GM13976 (cell line): Measurements from ENCODE around the gene B3GALT2.

Source experiments
- DNase-seq: peaks from one replicate; pipeline ENCODE4 v3.0.0; 2012; ENCODE audit warnings: low spot score
- CTCF ChIP-seq: IDR thresholded peaks from 2 replicates; pipeline ENCODE4 v1.5.1; 2012; ENCODE audit warnings: borderline replicate concordance, mild to moderate bottlenecking; ENCODE audit not compliant: insufficient read depth; ENCODE audit errors: extremely low read depth, missing control alignments, control extremely low read depth
- in situ Hi-C: fragments of 300-500 bp; cut with MboI; formaldehyde crosslinking; loops from one replicate; pipeline ENCODE4 v1.12.0; 2022; ENCODE audit warnings: low sequenced_read_pairs, mixed read lengths, inconsistent platforms; ENCODE audit not compliant: unreplicated experiment

B3GALT2 gene

DNA sequence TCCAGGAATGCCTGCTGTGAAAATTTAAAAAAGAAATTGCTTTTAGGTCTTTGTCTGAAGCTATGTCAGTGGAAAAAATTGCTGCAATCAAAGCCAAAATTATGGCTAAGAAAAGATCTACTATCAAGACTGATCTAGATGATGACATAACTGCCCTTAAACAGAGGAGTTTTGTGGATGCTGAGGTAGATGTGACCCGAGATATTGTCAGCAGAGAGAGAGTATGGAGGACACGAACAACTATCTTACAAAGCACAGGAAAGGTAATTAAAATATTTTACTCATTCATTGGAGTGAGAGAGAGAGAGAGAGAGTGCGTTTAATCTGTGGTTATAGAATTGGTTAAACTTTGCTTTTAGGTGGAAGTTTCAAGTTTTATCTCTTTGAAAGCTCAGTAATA lies 44.6 kb downstream of the B3GALT2 start:
- no peak for DNase-seq
- in situ Hi-C loops, result no loop called here
- TF ChIP-seq CTCF, result no peak

- in situ Hi-C loops, result no loop called here
- no peak for TF ChIP-seq CTCF
- DNase-seq, result no peak
Observed at GRCh38 chr1:193140254-193140653, 46.2 kb downstream of the B3GALT2 start.

DNA sequence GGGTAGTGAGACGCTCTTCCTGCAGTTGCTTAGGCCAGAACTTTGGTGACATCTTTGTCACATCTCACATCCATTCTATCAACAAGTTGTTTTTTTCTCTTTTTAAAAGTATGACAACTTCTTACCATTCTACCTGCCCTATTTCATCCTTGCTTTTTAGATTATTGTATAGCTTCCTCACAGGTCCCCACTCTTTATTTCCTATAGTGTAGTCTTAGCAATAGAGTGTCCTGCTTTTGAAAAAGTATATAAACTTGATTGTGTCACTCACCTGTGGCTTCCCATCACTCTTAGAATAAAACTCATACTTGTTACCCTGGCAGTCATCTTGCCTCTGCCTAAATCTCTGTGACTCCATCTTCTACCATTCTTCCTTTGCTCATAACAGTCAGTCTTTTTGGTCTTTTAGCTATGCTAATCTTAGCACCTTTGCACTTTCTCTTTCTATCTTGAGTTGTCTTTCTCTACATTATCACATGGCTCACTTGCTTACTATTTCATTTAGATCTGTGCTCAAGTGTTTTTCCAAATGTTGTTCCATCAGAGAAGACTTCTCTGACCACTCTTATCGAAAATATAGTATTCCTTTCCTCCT lies 55.0 kb downstream of the B3GALT2 start:
- in situ Hi-C loops, result no loop called here
- TF ChIP-seq CTCF, result no peak

More for the DNA sequence above, 55.0 kb downstream of the B3GALT2 start:
- DNase-seq, result peak; percentile 37
